Measurements from ENCODE around the gene IRF2BP1. TPM values are rescaled to one million over a fixed set of nuclear protein-coding genes. Genes with fewer than 3 reads are reported as not detected.

IRF2BP1 gene
- polyA plus RNA-seq, 3 donors = 2.0 to 3.9 (median 2.1) TPM

DNA sequence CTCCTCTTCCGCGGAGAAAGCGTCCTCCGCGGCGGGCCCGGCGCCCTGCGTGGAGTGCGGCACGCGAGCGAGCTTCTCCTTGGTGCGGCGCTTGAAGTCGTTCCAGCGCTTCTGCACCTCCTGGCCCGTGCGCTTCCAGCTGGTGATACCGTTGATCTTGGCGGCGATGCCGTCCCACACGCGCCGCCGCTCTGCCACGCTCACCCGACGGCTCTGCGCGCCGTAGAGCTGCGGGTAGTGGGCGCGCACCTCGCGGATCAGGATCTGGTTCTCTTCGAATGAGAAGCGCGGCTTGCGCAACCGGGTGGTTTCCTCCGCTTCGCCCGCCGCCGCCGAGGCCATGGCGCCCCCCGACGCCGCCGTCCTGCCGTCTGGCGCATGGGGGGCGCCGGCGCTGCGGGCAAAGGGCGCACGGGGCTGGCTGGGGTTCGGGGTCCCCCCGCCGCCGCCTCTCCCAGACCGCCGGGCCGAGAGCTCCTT, 15.5 kb upstream of the IRF2BP1 start:
- peak; percentile 57 to 82 (median 68) for DNase-seq
- Histone ChIP-seq H3K79me2 (ENCODE audit: insufficient read depth, low read length) (peaks cover 18% of the 10 kb centered on the region), H3K36me3 (replicated peaks in 1 of 2; ENCODE audit: control insufficient read depth in 1 of 2, insufficient read depth in 2 of 2, low read length in 2 of 2) (peaks cover 21 to 40% of the 10 kb centered on the region in 2 donors), H3K27ac (ENCODE audit: low read depth in 1 of 2, low read length in 2 of 2) (peak overlapping the region in 1 of 2 donors; percentile 79), H3K9ac (ENCODE audit: insufficient read depth, low read length, poor library complexity, severe bottlenecking) (peak overlapping the region; percentile 69), H2AFZ (ENCODE audit: insufficient read depth, low read depth, low read length, poor library complexity, severe bottlenecking) (peak overlapping the region; percentile 98), H3K4me2 (replicated peaks; ENCODE audit: extremely low read depth, low read length, poor library complexity, severe bottlenecking) (peak overlapping the region; percentile 97), H3K27me3 (ENCODE audit: control insufficient read depth in 2 of 2, insufficient read depth in 2 of 2, low read length in 2 of 2) (no peaks in the 10 kb centered on the region), H3K9me3 (replicated peaks in 1 of 2; ENCODE audit: control insufficient read depth in 1 of 2, insufficient read depth in 1 of 2, low read length in 2 of 2) (no peaks in the 10 kb centered on the region), H3K4me3 (replicated peaks in 1 of 3; ENCODE audit: low read depth in 2 of 3, low read length in 3 of 3) (peak overlapping the region; percentile 88 to 94 (median 93)), H4K20me1 (ENCODE audit: insufficient read depth, low read length) (peaks cover 14% of the 10 kb centered on the region), H3K4me1 (ENCODE audit: control insufficient read depth in 1 of 2, insufficient read depth in 2 of 2, low read length in 2 of 2) (peaks cover 27 to 39% of the 10 kb centered on the region in 2 donors)
- Mint-ChIP-seq H3K36me3 (peaks cover 23 to 35% of the 10 kb centered on the region in 2 donors), H3K27me3 (ENCODE audit: low read depth in 3 of 3) (peaks cover 7 to 22% (median 20%) of the 10 kb centered on the region in 3 donors), H3K4me3 (peak overlapping the region; percentile 71 to 88), H3K4me1 (peaks cover 28% of the 10 kb centered on the region), H3K27ac (peak overlapping the region in 2 of 7 donors; percentile 61 to 84), H3K9me3 (peaks cover 0 to 3% (median 0%) of the 10 kb centered on the region in 7 donors)
- TF ChIP-seq, protein P1, sequence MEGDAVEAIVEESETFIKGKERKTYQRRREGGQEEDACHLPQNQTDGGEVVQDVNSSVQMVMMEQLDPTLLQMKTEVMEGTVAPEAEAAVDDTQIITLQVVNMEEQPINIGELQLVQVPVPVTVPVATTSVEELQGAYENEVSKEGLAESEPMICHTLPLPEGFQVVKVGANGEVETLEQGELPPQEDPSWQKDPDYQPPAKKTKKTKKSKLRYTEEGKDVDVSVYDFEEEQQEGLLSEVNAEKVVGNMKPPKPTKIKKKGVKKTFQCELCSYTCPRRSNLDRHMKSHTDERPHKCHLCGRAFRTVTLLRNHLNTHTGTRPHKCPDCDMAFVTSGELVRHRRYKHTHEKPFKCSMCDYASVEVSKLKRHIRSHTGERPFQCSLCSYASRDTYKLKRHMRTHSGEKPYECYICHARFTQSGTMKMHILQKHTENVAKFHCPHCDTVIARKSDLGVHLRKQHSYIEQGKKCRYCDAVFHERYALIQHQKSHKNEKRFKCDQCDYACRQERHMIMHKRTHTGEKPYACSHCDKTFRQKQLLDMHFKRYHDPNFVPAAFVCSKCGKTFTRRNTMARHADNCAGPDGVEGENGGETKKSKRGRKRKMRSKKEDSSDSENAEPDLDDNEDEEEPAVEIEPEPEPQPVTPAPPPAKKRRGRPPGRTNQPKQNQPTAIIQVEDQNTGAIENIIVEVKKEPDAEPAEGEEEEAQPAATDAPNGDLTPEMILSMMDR (IDR thresholded peaks at IDR 0.05) = no peak
- 16% methylated on average over 69 of the region's 69 CpGs for WGBS (ENCODE audit: insufficient coverage)
- intact Hi-C loops (cut with micrococcal nuclease) = loop anchor here in 1 of 2 donors (5.0 kb wide), 1 partner anchor 39 kb away; the partner anchor contains the start of genes FOXA3 and SYMPK

DNA sequence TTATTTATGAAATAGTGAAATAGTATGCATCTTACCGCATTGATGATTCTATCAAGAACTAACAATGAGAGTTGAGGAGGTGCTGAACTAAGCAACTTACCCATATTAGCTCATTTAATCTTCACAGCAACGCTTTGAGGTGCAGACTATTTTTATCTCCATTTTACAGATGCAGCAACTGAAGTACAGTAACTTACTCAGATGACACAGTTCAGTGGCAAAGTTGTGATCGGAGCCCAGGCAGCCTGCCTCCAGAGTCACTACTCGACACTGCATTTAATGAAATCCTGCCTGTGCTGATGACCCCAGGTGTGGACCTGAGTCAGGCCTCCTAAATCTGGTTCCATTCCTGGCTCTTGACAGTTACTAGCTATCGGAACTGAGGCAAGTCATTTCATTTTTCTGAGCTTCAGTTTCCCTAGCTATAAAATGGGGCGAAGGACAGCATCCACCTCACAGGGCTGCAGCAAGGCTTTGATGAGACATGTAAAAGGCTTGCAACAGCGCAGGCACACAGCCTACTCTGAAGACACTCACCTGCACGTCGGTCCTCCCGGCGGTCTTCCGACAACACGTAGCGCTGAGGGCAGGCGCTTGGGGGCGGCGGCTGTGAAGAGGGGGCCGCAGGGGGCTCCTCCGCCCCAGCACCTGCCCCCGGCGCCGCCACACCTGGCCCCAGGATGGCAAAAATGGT, 14.9 kb upstream of the IRF2BP1 start:
- peak overlapping the region; percentile 97 for H3K4me2 ChIP-seq (replicated peaks; ENCODE audit: extremely low read depth, low read length, poor library complexity, severe bottlenecking)
- Mint-ChIP-seq H3K27ac (peak overlapping the region in 1 of 7 donors; percentile 49), H3K9me3 (peaks cover 0 to 3% (median 0%) of the 10 kb centered on the region in 7 donors), H3K27me3 (ENCODE audit: low read depth in 3 of 3) (peaks cover 4 to 19% (median 18%) of the 10 kb centered on the region in 3 donors), H3K36me3 (peaks cover 23 to 40% of the 10 kb centered on the region in 2 donors), H3K4me1 (peaks cover 28% of the 10 kb centered on the region), H3K4me3 (peak overlapping the region; percentile 30 to 71)
- TF ChIP-seq, protein P1 (IDR thresholded peaks at IDR 0.05) = no peak
- no peak for DNase-seq
- H3K27ac ChIP-seq (ENCODE audit: low read depth in 1 of 2, low read length in 2 of 2) = no peak overlapping the region
- peak overlapping the region; percentile 32 to 94 (median 93) for H3K4me3 ChIP-seq (replicated peaks in 1 of 3; ENCODE audit: low read depth in 2 of 3, low read length in 3 of 3)
- peaks cover 18% of the 10 kb centered on the region for H4K20me1 ChIP-seq (ENCODE audit: insufficient read depth, low read length)
- H3K27me3 ChIP-seq (ENCODE audit: control insufficient read depth in 2 of 2, insufficient read depth in 2 of 2, low read length in 2 of 2) = no peaks in the 10 kb centered on the region
- H3K9ac ChIP-seq (ENCODE audit: insufficient read depth, low read length, poor library complexity, severe bottlenecking) = peak overlapping the region; percentile 69
- intact Hi-C loops (cut with micrococcal nuclease) = loop anchor here in 1 of 2 donors (5.0 kb wide), 1 partner anchor 39 kb away; the partner anchor contains the start of genes FOXA3 and SYMPK
- peaks cover 21 to 46% of the 10 kb centered on the region in 2 donors for H3K36me3 ChIP-seq (replicated peaks in 1 of 2; ENCODE audit: control insufficient read depth in 1 of 2, insufficient read depth in 2 of 2, low read length in 2 of 2)
- WGBS (ENCODE audit: insufficient coverage) = 87% methylated on average over 21 of the region's 22 CpGs
- H3K79me2 ChIP-seq (ENCODE audit: insufficient read depth, low read length) = peaks cover 18% of the 10 kb centered on the region
- H2AFZ ChIP-seq (ENCODE audit: insufficient read depth, low read depth, low read length, poor library complexity, severe bottlenecking) = peak overlapping the region; percentile 98
- H3K9me3 ChIP-seq (replicated peaks in 1 of 2; ENCODE audit: control insufficient read depth in 1 of 2, insufficient read depth in 1 of 2, low read length in 2 of 2) = no peaks in the 10 kb centered on the region
- H3K4me1 ChIP-seq (ENCODE audit: control insufficient read depth in 1 of 2, insufficient read depth in 2 of 2, low read length in 2 of 2) = peaks cover 27 to 39% of the 10 kb centered on the region in 2 donors

Data from CD14-positive monocyte (primary cell).